ENCODE results near the gene IL32. TPM values are rescaled to one million over a fixed set of nuclear protein-coding genes. Genes with fewer than 3 reads are reported as not detected.
"Not testable (repeated sequence)": the region's sequence is repeated elsewhere in the genome, so short reads cannot be mapped to it uniquely, and the experiment has no call there.

The IL32 gene
- total and polyA plus RNA-seq, 2 experiments from 2014 or later, result 110 to 124 TPM

- DNase-seq (ENCODE audit: low spot score), result no peak
- no peak for TF ChIP-seq CTCF (IDR thresholded peaks at IDR 0.05; ENCODE audit: poor library complexity)
- peaks cover 5% of the 10 kb centered on the region for H3K4me1 ChIP-seq (ENCODE audit: insufficient read depth)
- 78% methylated on average over 9 of the region's 9 CpGs for whole genome bisulfite sequencing (ENCODE audit: low lambda C conversion rate, missing lambda C conversion rate)
- no peaks in the 10 kb centered on the region for H3K36me3 ChIP-seq (replicated peaks; ENCODE audit: insufficient read depth, low read depth)
- peaks cover 42% of the 10 kb centered on the region for H3K27me3 ChIP-seq
- no peaks in the 10 kb centered on the region for H3K79me2 ChIP-seq
- H3K9me2 ChIP-seq (replicated peaks; ENCODE audit: insufficient read depth), result no peaks in the 10 kb centered on the region
- H3K9me3 ChIP-seq (ENCODE audit: low read depth), result no peaks in the 10 kb centered on the region
- H2AFZ ChIP-seq, result no peak overlapping the region
- H3K4me2 ChIP-seq, result no peak overlapping the region
- no peaks in the 10 kb centered on the region for H4K20me1 ChIP-seq (ENCODE audit: insufficient read depth, poor library complexity, severe bottlenecking)
- no peak overlapping the region for H3K27ac ChIP-seq
- H3K4me3 ChIP-seq, result no peak overlapping the region
Measured at GRCh38 chr16:3051494-3051893, 13.9 kb upstream of the IL32 start.

GRCh38 chr16:3052571-3053329, 12.7 kb upstream of the IL32 start:
- not testable (repeated sequence) for H3K4me1 ChIP-seq (ENCODE audit: insufficient read depth); H3K4me2 ChIP-seq; H3K36me3 ChIP-seq (replicated peaks; ENCODE audit: insufficient read depth, low read depth); H2AFZ ChIP-seq; H3K9me3 ChIP-seq (ENCODE audit: low read depth); H3K4me3 ChIP-seq; DNase-seq (ENCODE audit: low spot score); H3K79me2 ChIP-seq; H3K9me2 ChIP-seq (replicated peaks; ENCODE audit: insufficient read depth); H4K20me1 ChIP-seq (ENCODE audit: insufficient read depth, poor library complexity, severe bottlenecking); H3K27ac ChIP-seq
- H3K27me3 ChIP-seq, result peaks cover 30% of the 10 kb centered on the region
- WGBS (ENCODE audit: low lambda C conversion rate, missing lambda C conversion rate), result 90% methylated on average over 11 of the region's 12 CpGs

DNA sequence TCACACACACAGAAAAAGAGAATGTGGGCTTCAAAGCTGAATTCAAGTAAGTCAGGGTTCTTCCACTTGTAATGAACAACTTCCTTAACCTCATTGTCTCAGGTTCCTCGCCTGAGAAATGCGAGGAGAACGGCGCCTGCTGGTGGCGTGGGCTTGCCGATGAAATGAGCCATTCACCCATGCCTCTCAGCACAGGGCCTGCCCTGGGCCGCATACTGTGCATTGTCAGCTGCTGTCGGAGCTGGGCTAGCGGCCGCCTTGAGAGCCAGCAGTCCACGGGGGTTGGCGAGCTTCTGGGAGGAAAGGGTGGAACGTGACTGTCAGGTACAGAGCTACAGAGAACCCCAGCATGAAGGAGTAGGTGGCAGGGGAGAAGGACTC, 12.1 kb upstream of the IL32 start:
- not testable (repeated sequence) for H3K27ac ChIP-seq; H3K9me3 ChIP-seq (ENCODE audit: low read depth); DNase-seq (ENCODE audit: low spot score); H3K9me2 ChIP-seq (replicated peaks; ENCODE audit: insufficient read depth); H3K4me1 ChIP-seq (ENCODE audit: insufficient read depth); H3K4me3 ChIP-seq; H2AFZ ChIP-seq; H3K4me2 ChIP-seq; H3K79me2 ChIP-seq; H4K20me1 ChIP-seq (ENCODE audit: insufficient read depth, poor library complexity, severe bottlenecking); H3K36me3 ChIP-seq (replicated peaks; ENCODE audit: insufficient read depth, low read depth)
- 94% methylated on average over 10 of the region's 13 CpGs for WGBS (ENCODE audit: low lambda C conversion rate, missing lambda C conversion rate)
- H3K27me3 ChIP-seq, result peaks cover 24% of the 10 kb centered on the region

GRCh38 chr16:3054965-3055733, 10.3 kb upstream of the IL32 start:
- Histone ChIP-seq H3K4me1 (ENCODE audit: insufficient read depth) (peaks cover 9% of the 10 kb centered on the region), H3K4me2 (no peak overlapping the region), H3K9me3 (ENCODE audit: low read depth) (no peaks in the 10 kb centered on the region), H3K9me2 (replicated peaks; ENCODE audit: insufficient read depth) (no peaks in the 10 kb centered on the region), H3K4me3 (no peak overlapping the region), H2AFZ (no peak overlapping the region), H3K27me3 (peaks cover 8% of the 10 kb centered on the region), H3K27ac (no peak overlapping the region), H3K36me3 (replicated peaks; ENCODE audit: insufficient read depth, low read depth) (no peaks in the 10 kb centered on the region), H3K79me2 (no peaks in the 10 kb centered on the region), H4K20me1 (ENCODE audit: insufficient read depth, poor library complexity, severe bottlenecking) (no peaks in the 10 kb centered on the region)
- no peak for TF ChIP-seq CTCF (IDR thresholded peaks at IDR 0.05; ENCODE audit: poor library complexity)
- no peak for TF ChIP-seq EZH2phosphoT487 (IDR thresholded peaks at IDR 0.05; ENCODE audit: low read depth, severe bottlenecking, unreplicated experiment)
- TF ChIP-seq EZH2 (IDR thresholded peaks at IDR 0.05; ENCODE audit: borderline replicate concordance), result no peak
- no peak for DNase-seq (ENCODE audit: low spot score)
- 89% methylated on average over 16 of the region's 17 CpGs for WGBS (ENCODE audit: low lambda C conversion rate, missing lambda C conversion rate)

GRCh38 chr16:3055734-3056115, 9.7 kb upstream of the IL32 start:
- WGBS (ENCODE audit: low lambda C conversion rate, missing lambda C conversion rate), result 75% methylated on average over 9 of the region's 9 CpGs
- not testable (repeated sequence) for H3K9me3 ChIP-seq (ENCODE audit: low read depth)

More at GRCh38 chr16:3055734-3056115, 9.7 kb upstream of the IL32 start:
- H4K20me1 ChIP-seq (ENCODE audit: insufficient read depth, poor library complexity, severe bottlenecking); H3K27ac ChIP-seq; H3K9me2 ChIP-seq (replicated peaks; ENCODE audit: insufficient read depth); H3K4me3 ChIP-seq; H3K79me2 ChIP-seq; H3K36me3 ChIP-seq (replicated peaks; ENCODE audit: insufficient read depth, low read depth); H3K4me2 ChIP-seq; H3K27me3 ChIP-seq; H3K4me1 ChIP-seq (ENCODE audit: insufficient read depth); DNase-seq (ENCODE audit: low spot score); H2AFZ ChIP-seq: not testable (repeated sequence)

Data from hepatocyte (in vitro differentiated cells).